ENCODE data around the gene PIGW. TPM values are rescaled to one million over a fixed set of nuclear protein-coding genes. Genes with fewer than 3 reads are reported as not detected.

Gene PIGW
- total RNA-seq, 1 donor from 2014 or later, result 6.9 TPM

DNA sequence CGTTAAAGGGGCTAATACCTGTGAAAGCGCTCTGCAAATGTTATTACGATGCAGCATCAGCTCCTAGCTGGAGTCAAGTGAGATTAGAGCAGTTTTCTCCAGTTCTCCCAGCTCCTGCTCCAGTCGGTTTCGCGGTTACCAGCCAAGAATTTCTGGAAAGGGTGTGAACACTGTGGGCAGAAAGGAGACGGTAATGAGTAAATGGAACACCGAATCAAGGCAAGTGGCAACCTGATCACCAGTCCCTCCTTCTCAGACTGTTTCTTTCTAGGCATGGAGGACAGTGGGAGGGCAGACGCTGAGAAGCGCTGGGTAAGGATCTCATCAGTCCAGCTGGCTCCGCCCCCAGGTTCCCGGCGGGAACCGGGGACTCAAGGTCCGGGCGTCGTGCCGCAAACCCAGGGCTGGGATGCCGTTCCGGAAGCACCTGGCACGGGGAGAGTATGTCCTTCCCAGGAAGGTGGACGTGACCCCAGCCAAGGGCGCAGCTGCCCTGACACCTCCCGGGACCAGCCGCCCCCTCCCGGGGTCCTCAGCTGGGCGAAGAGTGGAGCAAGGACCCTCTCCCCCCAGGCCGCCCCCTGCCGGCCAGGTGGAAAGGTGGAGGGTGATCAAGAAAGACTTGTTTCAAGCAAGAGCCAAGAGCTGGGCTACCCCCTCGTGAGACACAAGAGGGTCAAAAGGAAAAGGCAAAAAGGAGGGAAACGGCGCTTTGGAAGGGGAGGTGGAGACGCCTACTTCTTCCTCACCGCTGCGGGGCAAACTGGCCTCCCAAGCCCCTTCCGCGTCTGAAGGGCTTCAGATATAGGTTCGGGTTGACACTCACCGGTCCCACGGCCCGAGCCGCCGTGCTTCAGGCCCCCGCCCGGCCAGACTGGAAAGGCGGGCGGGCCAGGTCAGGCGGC is 600 bp upstream of the PIGW start:
- no peak for DNase-seq (ENCODE audit: low read depth)
- H3K4me3 ChIP-seq (ENCODE audit: low read depth, low read length), result peak overlapping the region; percentile 66
- TF ChIP-seq, protein P1, sequence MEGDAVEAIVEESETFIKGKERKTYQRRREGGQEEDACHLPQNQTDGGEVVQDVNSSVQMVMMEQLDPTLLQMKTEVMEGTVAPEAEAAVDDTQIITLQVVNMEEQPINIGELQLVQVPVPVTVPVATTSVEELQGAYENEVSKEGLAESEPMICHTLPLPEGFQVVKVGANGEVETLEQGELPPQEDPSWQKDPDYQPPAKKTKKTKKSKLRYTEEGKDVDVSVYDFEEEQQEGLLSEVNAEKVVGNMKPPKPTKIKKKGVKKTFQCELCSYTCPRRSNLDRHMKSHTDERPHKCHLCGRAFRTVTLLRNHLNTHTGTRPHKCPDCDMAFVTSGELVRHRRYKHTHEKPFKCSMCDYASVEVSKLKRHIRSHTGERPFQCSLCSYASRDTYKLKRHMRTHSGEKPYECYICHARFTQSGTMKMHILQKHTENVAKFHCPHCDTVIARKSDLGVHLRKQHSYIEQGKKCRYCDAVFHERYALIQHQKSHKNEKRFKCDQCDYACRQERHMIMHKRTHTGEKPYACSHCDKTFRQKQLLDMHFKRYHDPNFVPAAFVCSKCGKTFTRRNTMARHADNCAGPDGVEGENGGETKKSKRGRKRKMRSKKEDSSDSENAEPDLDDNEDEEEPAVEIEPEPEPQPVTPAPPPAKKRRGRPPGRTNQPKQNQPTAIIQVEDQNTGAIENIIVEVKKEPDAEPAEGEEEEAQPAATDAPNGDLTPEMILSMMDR (conservative IDR thresholded peaks at IDR 0.05; ENCODE audit: low read depth, low read length), result peak; percentile 68

DNA sequence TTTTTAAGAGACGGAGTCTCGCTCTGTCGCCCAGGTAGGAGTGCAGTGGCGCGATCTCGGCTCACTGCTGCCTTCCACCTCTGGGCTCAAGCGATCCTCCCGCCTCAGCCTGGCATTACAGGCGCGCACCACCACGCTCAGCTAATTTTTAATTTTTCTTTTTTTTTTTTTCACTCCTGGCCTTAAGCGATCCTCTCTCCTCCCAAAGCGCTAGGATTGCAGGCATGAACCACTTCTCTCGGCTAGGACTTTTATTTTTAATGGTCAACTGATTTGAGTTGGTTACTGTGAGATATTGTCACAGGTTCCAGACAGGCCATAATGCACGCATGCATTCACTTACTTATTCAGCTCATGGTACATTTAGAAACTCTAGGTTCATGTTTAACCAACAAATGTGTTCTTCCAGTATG is 888 bp downstream of the PIGW start:
- H3K4me3 ChIP-seq (ENCODE audit: low read depth, low read length), result peak overlapping the region; percentile 66

DNA sequence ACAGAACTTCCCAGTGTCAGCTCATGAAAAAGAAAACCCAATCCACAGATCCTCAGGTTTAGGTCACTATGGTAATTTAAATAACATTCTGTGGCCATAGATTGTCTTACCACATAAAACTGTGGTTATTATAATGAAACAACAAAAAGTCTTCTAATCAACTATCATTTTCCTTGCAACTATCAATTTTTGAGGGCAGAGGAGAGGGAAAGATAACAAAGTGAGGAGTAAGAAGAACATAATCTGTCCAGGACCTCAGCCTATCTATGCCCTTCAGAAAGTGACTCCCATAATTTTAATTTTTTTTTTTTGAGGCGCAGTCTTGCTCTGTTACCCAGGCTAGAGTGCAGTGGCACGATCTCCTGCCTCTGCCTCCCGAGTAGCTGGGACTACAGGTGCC is 5.9 kb downstream of the PIGW start:
- TF ChIP-seq, protein P1 (conservative IDR thresholded peaks at IDR 0.05; ENCODE audit: low read depth, low read length), result no peak
- no peak overlapping the region for H3K4me3 ChIP-seq (ENCODE audit: low read depth, low read length)
- DNase-seq (ENCODE audit: low read depth), result no peak

More for the DNA sequence above, 888 bp downstream of the PIGW start:
- TF ChIP-seq, protein P1 (conservative IDR thresholded peaks at IDR 0.05; ENCODE audit: low read depth, low read length), result no peak
- no peak for DNase-seq (ENCODE audit: low read depth)

DNA sequence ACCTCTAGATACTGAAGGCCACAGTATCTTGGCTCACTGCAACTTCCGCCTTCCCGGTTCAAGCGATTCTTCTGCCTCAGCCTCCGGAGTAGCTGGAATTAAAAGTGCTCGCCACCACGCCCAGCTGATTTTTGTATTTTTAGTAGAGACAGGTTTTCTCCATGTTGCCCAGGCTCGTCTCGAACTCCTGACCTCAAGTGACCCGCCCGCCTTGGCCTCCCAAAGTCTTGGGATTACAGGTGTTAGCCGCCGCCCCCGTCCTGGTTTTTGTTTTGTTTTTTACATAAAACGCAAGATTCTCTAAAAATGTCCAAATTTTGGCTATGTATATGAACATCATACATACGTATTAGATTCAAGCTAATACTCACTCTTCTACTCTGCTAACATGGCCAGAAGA is 8.0 kb downstream of the PIGW start:
- H3K4me3 ChIP-seq (ENCODE audit: low read depth, low read length), result no peak overlapping the region
- no peak for DNase-seq (ENCODE audit: low read depth)
- TF ChIP-seq, protein P1 (conservative IDR thresholded peaks at IDR 0.05; ENCODE audit: low read depth, low read length), result no peak

DNA sequence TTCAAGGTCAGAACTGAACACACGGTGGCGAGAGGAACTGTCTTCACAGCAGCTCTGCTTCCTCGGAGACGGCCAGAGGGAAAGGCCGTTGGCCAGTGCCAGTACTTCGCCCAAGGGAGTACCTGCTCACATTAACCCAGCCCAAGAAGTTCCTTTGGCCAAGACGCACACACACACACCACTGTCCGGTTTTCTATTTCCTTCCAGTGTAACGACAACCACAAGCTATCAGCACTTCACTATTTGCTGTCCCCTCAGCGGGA is 9.2 kb downstream of the PIGW start:
- TF ChIP-seq, protein P1 (conservative IDR thresholded peaks at IDR 0.05; ENCODE audit: low read depth, low read length), result peak; percentile 10
- peak overlapping the region; percentile 79 for H3K4me3 ChIP-seq (ENCODE audit: low read depth, low read length)
- DNase-seq (ENCODE audit: low read depth), result no peak

DNA sequence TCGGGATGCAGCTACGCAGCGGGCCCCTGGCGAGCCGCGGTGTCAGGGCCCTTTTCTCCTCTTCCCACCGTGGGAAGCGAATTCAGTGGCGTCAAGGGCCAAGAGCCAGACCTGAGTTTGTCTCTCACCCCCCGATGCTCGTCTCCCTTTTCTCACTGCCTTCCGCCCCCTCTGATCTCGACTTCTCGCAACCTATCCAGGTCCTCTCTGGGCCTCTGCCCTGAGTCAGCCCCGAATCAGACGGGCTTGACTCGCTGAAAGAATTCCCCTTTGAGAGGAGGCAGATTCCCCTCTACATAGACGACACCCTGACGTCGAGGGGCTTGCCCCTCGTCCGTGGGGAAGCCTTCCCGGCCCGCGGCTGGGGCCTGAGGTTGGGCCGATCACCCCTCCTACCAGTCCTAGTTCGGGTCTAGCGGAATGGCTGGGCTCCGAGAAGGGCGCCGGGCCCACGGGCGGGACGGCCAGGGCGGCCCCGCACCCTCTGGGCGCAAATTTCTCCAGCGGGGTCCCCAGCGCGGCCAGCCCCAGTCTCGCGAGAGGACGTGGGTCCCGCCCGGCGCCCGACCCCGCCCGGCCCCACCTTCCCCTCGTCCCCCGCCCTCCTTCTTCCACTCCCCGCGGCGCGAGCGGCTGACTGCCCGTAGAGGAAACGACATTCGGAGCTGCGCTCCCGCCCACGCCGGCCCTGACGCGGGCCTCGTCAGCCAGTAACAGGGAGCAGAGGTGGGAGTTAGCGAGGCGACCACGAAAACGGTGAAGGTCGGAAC is 9.7 kb downstream of the PIGW start, which contains the start of gene GGNBP2:
Gene GGNBP2, plus strand, starts transcription at position 613 of the 770 bp plus-strand sequence. CDS start 806 bp downstream, outside the sequence.
- H3K4me3 ChIP-seq (ENCODE audit: low read depth, low read length), result peak within 1 kb of the TSS; percentile 79
- TF ChIP-seq, protein P1 (conservative IDR thresholded peaks at IDR 0.05; ENCODE audit: low read depth, low read length), result no peak
- DNase-seq (ENCODE audit: low read depth), result no peak
